GM10248 (cell line): Measurements from ENCODE around the gene KBTBD12.

Experiments used
- CTCF ChIA-PET: fragments of 300-600 bp; sonication (Branson Sonifier 250); formaldehyde crosslinking; extraction: SDS; loops from one replicate; lab custom pipeline; 2021; ENCODE audit warnings: antibody characterized with exemption; lab: Yijun Ruan, JAX
- POLR2A ChIA-PET: fragments of 350-650 bp; sonication (Branson Sonifier 250); formaldehyde crosslinking; extraction: SDS; loops from one replicate; lab custom pipeline; 2020; ENCODE audit warnings: antibody characterized with exemption; lab: Yijun Ruan, JAX
- DNase-seq: peaks from one replicate; pipeline ENCODE4 v3.0.0; 2012; ENCODE audit errors: extremely low spot score
- TF ChIP-seq, protein P1 (sequence below): IDR thresholded peaks from 2 replicates; pipeline ENCODE4 v1.5.1; 2012; ENCODE audit warnings: mild to moderate bottlenecking, low read depth; ENCODE audit errors: extremely low read depth, missing control alignments, control extremely low read depth

The KBTBD12 gene

DNA sequence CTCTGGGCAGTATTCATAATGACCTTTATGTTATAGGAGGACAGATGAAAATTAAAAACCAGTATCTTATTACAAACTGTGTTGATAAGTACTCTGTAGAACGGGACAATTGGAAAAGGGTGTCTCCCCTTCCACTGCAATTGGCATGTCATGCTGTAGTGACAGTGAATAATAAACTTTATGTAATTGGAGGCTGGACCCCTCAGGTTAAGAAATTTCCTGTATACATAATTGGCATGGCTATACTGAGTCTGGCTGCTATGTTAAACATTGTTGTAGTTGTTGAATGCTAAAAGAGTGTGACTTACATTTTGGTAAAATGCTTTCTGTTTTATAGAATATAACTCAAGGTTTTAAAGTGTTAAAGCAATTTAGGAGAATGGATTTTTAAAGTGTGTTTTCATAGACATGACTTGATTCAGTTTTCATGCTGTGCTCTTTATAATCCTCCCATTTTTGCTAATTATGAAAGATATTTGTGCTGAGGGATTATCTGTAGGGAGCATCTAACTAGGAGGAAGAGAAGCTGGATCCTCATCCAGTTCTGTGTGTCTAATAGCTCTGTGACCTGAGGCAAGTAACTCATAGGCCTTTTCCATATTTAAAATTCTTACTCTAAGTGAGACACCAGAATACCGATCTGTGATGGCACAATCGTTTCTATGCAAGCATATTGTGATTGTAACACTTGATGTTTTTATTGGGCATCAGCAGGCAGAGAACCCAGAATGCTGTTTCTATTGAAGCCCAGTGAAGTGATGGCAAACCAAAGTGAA lies 13.0 kb downstream of the KBTBD12 start:
- TF ChIP-seq, protein P1, sequence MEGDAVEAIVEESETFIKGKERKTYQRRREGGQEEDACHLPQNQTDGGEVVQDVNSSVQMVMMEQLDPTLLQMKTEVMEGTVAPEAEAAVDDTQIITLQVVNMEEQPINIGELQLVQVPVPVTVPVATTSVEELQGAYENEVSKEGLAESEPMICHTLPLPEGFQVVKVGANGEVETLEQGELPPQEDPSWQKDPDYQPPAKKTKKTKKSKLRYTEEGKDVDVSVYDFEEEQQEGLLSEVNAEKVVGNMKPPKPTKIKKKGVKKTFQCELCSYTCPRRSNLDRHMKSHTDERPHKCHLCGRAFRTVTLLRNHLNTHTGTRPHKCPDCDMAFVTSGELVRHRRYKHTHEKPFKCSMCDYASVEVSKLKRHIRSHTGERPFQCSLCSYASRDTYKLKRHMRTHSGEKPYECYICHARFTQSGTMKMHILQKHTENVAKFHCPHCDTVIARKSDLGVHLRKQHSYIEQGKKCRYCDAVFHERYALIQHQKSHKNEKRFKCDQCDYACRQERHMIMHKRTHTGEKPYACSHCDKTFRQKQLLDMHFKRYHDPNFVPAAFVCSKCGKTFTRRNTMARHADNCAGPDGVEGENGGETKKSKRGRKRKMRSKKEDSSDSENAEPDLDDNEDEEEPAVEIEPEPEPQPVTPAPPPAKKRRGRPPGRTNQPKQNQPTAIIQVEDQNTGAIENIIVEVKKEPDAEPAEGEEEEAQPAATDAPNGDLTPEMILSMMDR = no peak
- CTCF ChIA-PET = interaction anchor here (1.0 to 1.9 kb wide), 2 partner anchors 11 to 14 kb away, joined by 3 to 4 read pairs; no protein-coding TSS in a partner anchor
- DNase-seq = no peak
- POLR2A ChIA-PET = no interaction called here

DNA sequence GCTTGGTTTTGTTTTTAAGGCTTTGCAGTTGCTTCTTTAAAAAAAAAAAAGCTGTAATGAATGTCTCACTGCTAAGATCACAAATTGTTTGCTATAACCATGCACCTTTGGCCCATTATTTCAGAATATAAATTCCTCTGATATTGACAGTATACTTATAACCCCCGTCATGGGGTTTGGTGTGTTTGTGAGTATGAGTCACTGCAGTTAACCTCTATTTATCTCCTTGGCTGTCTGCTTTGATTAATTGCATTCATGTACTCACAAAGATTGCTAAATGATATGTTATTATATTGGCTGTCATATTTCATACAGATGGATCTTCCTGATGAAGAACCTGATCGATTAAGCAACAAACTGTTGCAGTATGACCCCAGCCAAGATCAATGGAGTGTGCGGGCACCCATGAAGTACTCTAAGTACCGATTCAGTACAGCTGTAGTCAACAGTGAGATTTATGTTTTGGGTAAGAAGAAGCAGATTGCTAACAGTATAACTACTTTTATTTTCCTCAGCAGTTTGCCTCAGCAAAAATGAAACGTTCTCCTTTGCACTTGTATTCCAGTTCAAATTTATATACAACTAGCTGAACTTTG lies 14.9 kb downstream of the KBTBD12 start:
- DNase-seq = no peak
- POLR2A ChIA-PET = no interaction called here
- CTCF ChIA-PET = interaction anchor here (1.2 to 1.9 kb wide), 2 partner anchors 9 to 16 kb away, joined by 3 to 4 read pairs; no protein-coding TSS in a partner anchor
- TF ChIP-seq, protein P1 = no peak

DNA sequence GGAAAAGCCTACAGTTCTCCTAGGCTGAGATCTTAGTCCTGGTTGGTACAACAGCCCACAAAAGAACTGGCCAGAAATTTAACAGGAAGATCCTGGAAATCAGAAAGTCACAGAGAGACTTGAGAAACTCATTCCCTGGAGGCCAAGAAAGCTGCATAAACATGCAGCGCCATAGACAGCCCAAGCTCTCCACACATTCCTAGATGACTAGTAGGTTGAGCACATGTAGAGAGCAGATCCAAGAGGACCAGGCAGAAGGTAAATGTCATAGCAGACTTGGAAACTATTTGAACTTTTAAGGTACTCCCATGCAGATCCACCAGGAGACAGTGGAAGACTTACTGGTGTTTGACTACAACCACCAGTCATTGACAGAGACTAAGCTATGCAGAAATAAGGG lies 18.4 kb downstream of the KBTBD12 start:
- ChIA-PET POLR2A (no interaction called here), CTCF (no interaction called here)
- no peak for DNase-seq
- TF ChIP-seq, protein P1 = no peak

DNA sequence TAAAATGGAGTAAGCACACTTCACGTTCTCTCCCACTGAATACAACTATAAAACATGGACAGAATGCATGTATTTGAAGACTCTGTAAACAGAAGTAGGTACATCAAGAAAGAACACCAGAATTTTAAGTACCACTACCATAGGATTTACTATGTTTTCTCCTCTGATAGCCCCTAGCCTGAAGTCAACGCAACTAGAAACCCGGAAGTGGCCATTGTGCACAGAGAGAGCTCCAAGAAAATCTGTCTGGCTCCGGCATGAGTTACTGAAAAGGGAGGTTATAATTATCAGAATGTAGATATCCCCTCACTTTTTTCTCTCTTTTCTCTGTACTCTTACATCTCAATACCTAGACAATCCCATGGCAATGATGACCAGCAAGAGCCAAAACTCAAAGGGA lies 23.8 kb downstream of the KBTBD12 start:
- ChIA-PET POLR2A (no interaction called here), CTCF (interaction anchor here (1.0 to 1.6 kb wide), 4 partner anchors 10 to 20 kb away, joined by 3 to 4 read pairs (median 4); no protein-coding TSS in a partner anchor)
- TF ChIP-seq, protein P1 = no peak
- DNase-seq = no peak

DNA sequence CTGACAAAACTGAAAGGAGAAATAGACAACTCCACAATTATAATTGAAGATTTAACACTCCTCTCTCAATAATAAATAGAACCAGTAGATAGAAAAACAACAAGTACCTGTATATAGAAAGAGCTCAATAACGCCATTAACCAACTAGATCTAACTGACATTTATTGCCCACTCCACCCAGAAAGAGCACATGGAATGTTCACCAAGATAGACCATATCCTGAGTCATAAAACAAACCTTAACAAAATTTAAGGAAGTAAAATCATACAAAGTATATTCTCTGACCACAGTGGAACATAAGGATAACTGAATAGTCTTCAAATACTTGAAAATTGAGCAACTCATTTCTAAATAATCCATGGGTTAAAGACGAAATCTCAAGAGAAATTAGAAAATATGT lies 25.1 kb downstream of the KBTBD12 start:
- TF ChIP-seq, protein P1 = no peak
- CTCF ChIA-PET = interaction anchor here (0.6 to 1.0 kb wide), 2 partner anchors 17 to 304 kb away, joined by 3 read pairs; no protein-coding TSS in a partner anchor
- no peak for DNase-seq
- POLR2A ChIA-PET = no interaction called here

DNA sequence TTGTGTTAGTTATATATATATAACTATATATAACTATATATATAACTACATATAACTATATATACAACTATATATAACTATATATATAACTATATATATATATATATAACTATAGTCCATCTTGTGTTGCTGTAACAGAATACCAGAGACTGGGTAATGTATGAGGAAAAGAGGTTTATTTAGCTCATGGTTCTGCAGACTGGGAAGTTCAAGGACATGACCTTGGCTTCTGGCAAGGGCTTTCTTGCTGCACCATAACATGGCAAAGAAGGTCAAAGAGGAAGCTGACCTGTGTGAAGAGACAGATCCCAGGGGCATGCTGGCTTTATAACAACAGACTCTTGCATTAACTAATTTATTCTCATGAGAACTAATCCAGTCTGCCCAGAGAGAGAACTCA lies 27.6 kb downstream of the KBTBD12 start:
- ChIA-PET POLR2A (no interaction called here), CTCF (interaction anchor here (0.7 to 1.8 kb wide), 3 partner anchors 16 to 368 kb away, joined by 3 to 4 read pairs (median 3); no protein-coding TSS in a partner anchor)
- no peak for DNase-seq
- TF ChIP-seq, protein P1 = no peak
